NCI-H1092 (cell line): Measurements from ENCODE around the gene MSRB3.

Experiments used
- DNase-seq: peaks from one replicate; lab custom pipeline; 2025; lab: John Stamatoyannopoulos, UW

MSRB3 gene

GRCh38 chr12:65499167-65499566, 220.7 kb downstream of the MSRB3 start:
- DNase-seq, result no peak

- DNase-seq, result no peak
These were observed 221.8 kb downstream of the MSRB3 start for GRCh38 chr12:65500091-65500900.

- no peak for DNase-seq
These were observed 222.7 kb downstream of the MSRB3 start for GRCh38 chr12:65501093-65501621.

- DNase-seq, result no peak
These were observed 223.5 kb downstream of the MSRB3 start for GRCh38 chr12:65501935-65502334.

- DNase-seq, result no peak
These were observed 225.9 kb downstream of the MSRB3 start for GRCh38 chr12:65504417-65504816.

GRCh38 chr12:65505386-65506121, 227.1 kb downstream of the MSRB3 start:
- DNase-seq, result no peak

- no peak for DNase-seq
These were observed 230.0 kb downstream of the MSRB3 start for GRCh38 chr12:65508276-65509035.

- no peak for DNase-seq
These were observed 231.5 kb downstream of the MSRB3 start for GRCh38 chr12:65510007-65510406.

- no peak for DNase-seq
These were observed 232.1 kb downstream of the MSRB3 start for GRCh38 chr12:65510584-65511050.

- no peak for DNase-seq
These were observed 232.8 kb downstream of the MSRB3 start for GRCh38 chr12:65511134-65511834.

- DNase-seq, result no peak
These were observed 233.4 kb downstream of the MSRB3 start for GRCh38 chr12:65511912-65512311.
